Endothelial cell of umbilical vein (primary cell): Measurements from ENCODE around the gene ARSJ. TPM values are rescaled to one million over a fixed set of nuclear protein-coding genes. Genes with fewer than 3 reads are reported as not detected.

ENCODE experiments used
- BruUV-seq: library from RNA; stranded (reverse); fragments of 400-500 nt; replicated peaks from 2 replicates; lab custom pipeline; 2021; lab: Mats Ljungman, UMichigan
- CTCF ChIA-PET: fragments of 300-600, 350-600 bp; sonication (Branson Sonifier 250); formaldehyde crosslinking; loops from one replicate; lab custom pipeline; 2021; ENCODE audit warnings: antibody characterized with exemption, inconsistent platforms; lab: Charles Lee
- POLR2A ChIA-PET: fragments of 300-600, 350-600 bp; sonication (Branson Sonifier 250); formaldehyde crosslinking; loops from one replicate; lab custom pipeline; 2021; ENCODE audit warnings: antibody characterized with exemption, inconsistent platforms; lab: Charles Lee
- DNase-seq: peaks from one replicate; pipeline ENCODE4 v3.0.0-alpha.2; 2011; ENCODE audit warnings: low read depth, low spot score
- FAIRE-seq: peaks from 2 replicates; lab custom pipeline; 2011; peaks lifted over from hg19 to GRCh38; lab: Jason Lieb, UNC
- H2AFZ ChIP-seq: 2 replicates; pipeline ENCODE4 v1.6.0; 2012; ENCODE audit warnings: low read depth, low read length, control low read depth, inconsistent platforms
- H3K27ac ChIP-seq: 2 replicates; pipeline ENCODE4 v1.5.1; 2011; ENCODE audit warnings: low read depth, mild to moderate bottlenecking, control low read depth, low read length, moderate library complexity; ENCODE audit not compliant: insufficient read depth
- H3K27me3 ChIP-seq, 2 experiments: 2 replicates each; pipeline versions ENCODE4 v1.6.0 to v1.6.1; 2011; ENCODE audit warnings: low read length in 2 of 2, mixed read lengths in 1 of 2; ENCODE audit not compliant: control insufficient read depth in 2 of 2, insufficient read depth in 2 of 2
- H3K36me3 ChIP-seq, 2 experiments: 2 replicates in 1 of 2; 3 replicates in 1 of 2; pipeline ENCODE4 v1.5.1; 2011; ENCODE audit warnings: low read length in 2 of 2, mild to moderate bottlenecking in 1 of 2, moderate library complexity in 1 of 2; ENCODE audit not compliant: control insufficient read depth in 2 of 2, insufficient read depth in 2 of 2; ENCODE audit errors: extremely low read depth in 1 of 2
- H3K4me1 ChIP-seq: 3 replicates; pipeline ENCODE4 v1.5.1; 2011; ENCODE audit warnings: mild to moderate bottlenecking, low read length; ENCODE audit not compliant: control insufficient read depth, insufficient read depth; ENCODE audit errors: extremely low read depth
- H3K4me2 ChIP-seq: 2 replicates; pipeline ENCODE4 v1.6.1; 2011; ENCODE audit warnings: low read length, control low read depth, mixed read lengths; ENCODE audit not compliant: insufficient read depth
- H3K4me3 ChIP-seq, 3 experiments: fragments of 200-600 bp in 1 of 3; sonication (generic), shearing (Covaris generic) in 1 of 3; replicated peaks in 1 of 3; 2 replicates each; pipeline ENCODE4 v1.5.1; 2011 to 2016; ENCODE audit warnings: control low read depth in 3 of 3, low read length in 3 of 3, mild to moderate bottlenecking in 2 of 3, inconsistent platforms in 1 of 3, low read depth in 1 of 3, moderate library complexity in 1 of 3; ENCODE audit not compliant: insufficient read depth in 1 of 3
- H3K79me2 ChIP-seq: 2 replicates; pipeline ENCODE4 v1.6.0; 2012; ENCODE audit warnings: low read length, inconsistent platforms; ENCODE audit not compliant: control insufficient read depth, insufficient read depth
- H3K9ac ChIP-seq: replicated peaks from 2 replicates; pipeline ENCODE3; 2011; ENCODE audit warnings: low read length, control low read depth; ENCODE audit not compliant: insufficient read depth; ENCODE audit errors: extremely low read depth
- H3K9me1 ChIP-seq: replicated peaks from 3 replicates; pipeline ENCODE4 v1.6.0; 2011; ENCODE audit warnings: mild to moderate bottlenecking, low read length; ENCODE audit not compliant: control insufficient read depth, insufficient read depth; ENCODE audit errors: extremely low read depth
- H3K9me3 ChIP-seq: replicated peaks from 2 replicates; pipeline ENCODE4 v1.5.1; 2012; ENCODE audit warnings: low read length, inconsistent platforms; ENCODE audit not compliant: control insufficient read depth, insufficient read depth
- H4K20me1 ChIP-seq: replicated peaks from 2 replicates; pipeline ENCODE3; 2011; ENCODE audit warnings: mild to moderate bottlenecking, low read length; ENCODE audit not compliant: control insufficient read depth, insufficient read depth; ENCODE audit errors: extremely low read depth
- CTCF ChIP-seq, 2 donors: IDR thresholded peaks; 1 replicate in 1 of 2; 2 replicates in 1 of 2; pipeline ENCODE4 v1.5.1; 2011; ENCODE audit warnings: low read length in 2 of 2, mild to moderate bottlenecking in 2 of 2, moderate library complexity in 2 of 2, control low read depth in 1 of 2, inconsistent platforms in 1 of 2, low read depth in 1 of 2; ENCODE audit not compliant: insufficient read depth in 1 of 2; ENCODE audit errors: extremely low read depth in 1 of 2
- EZH2 ChIP-seq: IDR thresholded peaks from 2 replicates; pipeline ENCODE4 v1.6.1; 2012; ENCODE audit warnings: borderline replicate concordance, low read depth, mild to moderate bottlenecking, moderate library complexity, low read length, inconsistent platforms; ENCODE audit not compliant: severe bottlenecking
- FOS ChIP-seq: IDR thresholded peaks from 2 replicates; pipeline ENCODE4 v1.6.1; 2011; ENCODE audit warnings: mild to moderate bottlenecking, low read length, moderate library complexity, borderline replicate concordance; ENCODE audit not compliant: insufficient read depth
- GATA2 ChIP-seq: IDR thresholded peaks from 2 replicates; pipeline ENCODE4 v1.7.0; 2011; ENCODE audit warnings: low read depth, mild to moderate bottlenecking, moderate library complexity, mixed read lengths, low read length; ENCODE audit not compliant: insufficient read length, insufficient read depth
- JUN ChIP-seq: IDR thresholded peaks from 2 replicates; pipeline ENCODE4 v1.6.1; 2011; ENCODE audit warnings: borderline replicate concordance, low read depth; ENCODE audit not compliant: insufficient read length, insufficient read depth
- MYC ChIP-seq: IDR thresholded peaks from one replicate; pipeline ENCODE4 v1.6.1; 2011; ENCODE audit warnings: mild to moderate bottlenecking, low read depth, low read length
- POLR2A ChIP-seq: IDR thresholded peaks from 2 replicates; pipeline ENCODE4 v1.6.1; 2012; ENCODE audit warnings: low read depth, mild to moderate bottlenecking, control low read depth, low read length
- POLR2AphosphoS5 ChIP-seq: IDR thresholded peaks from 2 replicates; pipeline ENCODE4 v1.6.1; 2012; ENCODE audit warnings: low read depth, mild to moderate bottlenecking, control low read depth, low read length, moderate library complexity; ENCODE audit not compliant: insufficient read depth
- dilution Hi-C: fragments of 300-500 bp; cut with MboI; formaldehyde crosslinking; loops from one replicate; pipeline ENCODE4 v1.15.0; 2019; ENCODE audit warnings: low sequenced_read_pairs; ENCODE audit not compliant: extremely low pct_ligation_motif_present
- intact Hi-C: fragments of 100-400 bp; cut with micrococcal nuclease; formaldehyde crosslinking; loops from one replicate; pipeline ENCODE4 v1.10.0; 2022
- polyA plus RNA-seq, 4 experiments: library from polyadenylated mRNA; depleted of rRNA in 3 of 4; stranded (reverse) in 3 of 4; unstranded in 1 of 4; fragments of >200 nt; gene quantifications; 2 replicates each; pipeline versions ENCODE4 v1.2.1 to v1.2.3, GENCODE V29; 2011 to 2012; ENCODE audit warnings: missing spikeins in 1 of 4
- total RNA-seq: library from RNA; stranded (reverse); gene quantifications from 2 replicates; pipeline ENCODE4 v1.2.3, GENCODE V29; 2021
- TF ChIP-seq, protein P1 (sequence below): IDR thresholded peaks from 2 replicates; pipeline ENCODE4 v1.6.1; 2011; ENCODE audit not compliant: insufficient read depth, insufficient read length

ARSJ gene
- total and polyA plus RNA-seq, 2 donors (not counting 3 experiments of a cell fraction or from before 2014, with no cell fraction given): 21.9 to 50.0 TPM

GRCh38 chr4:113919611-113920010 is 59.8 kb downstream of the ARSJ start:
- intact Hi-C loops: no loop called here
- no peaks in the 10 kb centered on the region for H3K9me3 ChIP-seq
- no peak overlapping the region for H3K9ac ChIP-seq
- BruUV-seq: no TSS peak
- no peaks in the 10 kb centered on the region for H4K20me1 ChIP-seq
- no peaks in the 10 kb centered on the region for H3K4me1 ChIP-seq
- H3K4me3 ChIP-seq: no peak overlapping the region
- H2AFZ ChIP-seq: no peak overlapping the region
- peaks cover 74% of the 10 kb centered on the region for H3K79me2 ChIP-seq
- no peak for DNase-seq
- H3K4me2 ChIP-seq: no peak overlapping the region
- ChIA-PET POLR2A (interaction anchor here (0.6 kb wide), 1 partner anchor 151 kb away, joined by 3 read pairs; no protein-coding TSS in a partner anchor), CTCF (no interaction called here)
- H3K27me3 ChIP-seq: no peaks in the 10 kb centered on the region
- no peak overlapping the region for H3K27ac ChIP-seq
- peaks cover 0 to 2% of the 10 kb centered on the region in 2 experiments for H3K36me3 ChIP-seq
- dilution Hi-C loops: no loop called here
- no peak for TF ChIP-seq JUN
- TF ChIP-seq GATA2: no peak
- no peak for TF ChIP-seq POLR2AphosphoS5
- no peak for TF ChIP-seq FOS
- TF ChIP-seq POLR2A: no peak
- no peak for TF ChIP-seq MYC
- TF ChIP-seq CTCF (IDR thresholded peaks at IDR 0.05; ENCODE audit: extremely low read depth in 1 of 2, insufficient read depth in 1 of 2, low read depth in 1 of 2, low read length in 2 of 2): no peak
- no peak for TF ChIP-seq EZH2
- TF ChIP-seq, protein P1, sequence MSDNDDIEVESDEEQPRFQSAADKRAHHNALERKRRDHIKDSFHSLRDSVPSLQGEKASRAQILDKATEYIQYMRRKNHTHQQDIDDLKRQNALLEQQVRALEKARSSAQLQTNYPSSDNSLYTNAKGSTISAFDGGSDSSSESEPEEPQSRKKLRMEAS: no peak
- FAIRE-seq: no peak
- H3K9me1 ChIP-seq: no peaks in the 10 kb centered on the region
